SK-N-SH treated with all-trans-retinoic acid at 6 μM for 48 hours (cell line): ENCODE results near the gene DHRS7B.

Source experiments
- ATAC-seq: fragments of 200-7000 bp; cut with Tn5 transposase; 3 replicates; pipeline ENCODE4 v1.9.1; 2020; ENCODE audit warnings: mild to moderate bottlenecking, moderate library complexity
- ARNTL ChIP-seq: fragments of 450-650 bp; formaldehyde crosslinking; IDR thresholded peaks from 2 replicates; pipeline ENCODE4 v1.5.0; 2020; ENCODE audit warnings: low read depth, mild to moderate bottlenecking, moderate library complexity, borderline replicate concordance
- BACH2 ChIP-seq: fragments of 250-450 bp; sonication (Bioruptor Pico); IDR thresholded peaks from 2 replicates; pipeline ENCODE4 v1.9.0; 2021; ENCODE audit warnings: mild to moderate bottlenecking, borderline replicate concordance
- CREB5 ChIP-seq: fragments of 250-450 bp; sonication (Bioruptor Pico); IDR thresholded peaks from 2 replicates; pipeline ENCODE4 v1.5.1; 2020; ENCODE audit warnings: low read depth, mild to moderate bottlenecking, moderate library complexity
- CSRNP3 ChIP-seq: fragments of 250-450 bp; sonication (Bioruptor Pico); IDR thresholded peaks from 2 replicates; pipeline ENCODE4 v1.5.1; 2021; ENCODE audit warnings: mild to moderate bottlenecking, moderate library complexity
- GLIS3 ChIP-seq: fragments of 250-450 bp; sonication (Bioruptor Pico); IDR thresholded peaks from 2 replicates; pipeline ENCODE4 v1.5.0; 2020; ENCODE audit warnings: mild to moderate bottlenecking, moderate library complexity
- ISL1 ChIP-seq: fragments of 250-450 bp; sonication (Bioruptor Pico); IDR thresholded peaks from 2 replicates; pipeline ENCODE4 v2.1.2; 2022; ENCODE audit warnings: mild to moderate bottlenecking, moderate library complexity
- OSR1 ChIP-seq: fragments of 250-450 bp; sonication (Bioruptor Pico); IDR thresholded peaks from 2 replicates; pipeline ENCODE4 v1.8.0; 2022; ENCODE audit warnings: moderate library complexity, mild to moderate bottlenecking, inconsistent platforms
- PATZ1 ChIP-seq: fragments of 250-450 bp; sonication (Bioruptor Pico); IDR thresholded peaks from 2 replicates; pipeline ENCODE4 v1.8.0; 2020; ENCODE audit warnings: mild to moderate bottlenecking, moderate library complexity, borderline replicate concordance
- POU6F1 ChIP-seq: fragments of 250-450 bp; sonication (Bioruptor Pico); IDR thresholded peaks from 2 replicates; pipeline ENCODE4 v1.8.0; 2021; ENCODE audit warnings: low read depth, mild to moderate bottlenecking, moderate library complexity, borderline replicate concordance
- PPARA ChIP-seq: fragments of 250-450 bp; sonication (Bioruptor Pico); IDR thresholded peaks from 2 replicates; pipeline ENCODE4 v1.5.0; 2020; ENCODE audit warnings: mild to moderate bottlenecking, borderline replicate concordance
- SNAI2 ChIP-seq: fragments of 250-450 bp; sonication (Bioruptor Pico); IDR thresholded peaks from 2 replicates; pipeline ENCODE4 v1.5.0; 2020; ENCODE audit warnings: mild to moderate bottlenecking, moderate library complexity
- TCF4 ChIP-seq: fragments of 250-450 bp; sonication (Bioruptor Pico); IDR thresholded peaks from 2 replicates; pipeline ENCODE4 v1.8.0; 2021; ENCODE audit warnings: mild to moderate bottlenecking, moderate library complexity, borderline replicate concordance
- TOX ChIP-seq: fragments of 250-450 bp; sonication (Bioruptor Pico); IDR thresholded peaks from 2 replicates; pipeline ENCODE4 v1.8.0; 2021; ENCODE audit warnings: mild to moderate bottlenecking, moderate library complexity, borderline replicate concordance
- ZC3H10 ChIP-seq: fragments of 250-450 bp; sonication (Bioruptor Pico); IDR thresholded peaks from 2 replicates; pipeline ENCODE4 v1.5.1; 2021; ENCODE audit warnings: mild to moderate bottlenecking, moderate library complexity
- ZFP3 ChIP-seq: fragments of 250-450 bp; sonication (Bioruptor Pico); IDR thresholded peaks from 2 replicates; pipeline ENCODE4 v1.5.0; 2020; ENCODE audit warnings: mild to moderate bottlenecking, moderate library complexity
- ZFP30 ChIP-seq: fragments of 450-650 bp; formaldehyde crosslinking; IDR thresholded peaks from 2 replicates; pipeline ENCODE4 v1.5.0; 2022; ENCODE audit warnings: mild to moderate bottlenecking, moderate library complexity
- ZNF70 ChIP-seq: fragments of 450-650 bp; formaldehyde crosslinking; IDR thresholded peaks from 2 replicates; pipeline ENCODE4 v1.5.0; 2020; ENCODE audit warnings: mild to moderate bottlenecking, moderate library complexity
- ZNF8 ChIP-seq: fragments of 450-650 bp; formaldehyde crosslinking; IDR thresholded peaks from 2 replicates; pipeline ENCODE4 v1.5.0; 2020; ENCODE audit warnings: mild to moderate bottlenecking, moderate library complexity

Gene DHRS7B

GRCh38 chr17:21200590-21201297, 74.0 kb downstream of the DHRS7B start:
- TF ChIP-seq POU6F1 (CRISPR knock-in tag) (no peak), ZFP3 (no peak), TCF4 (CRISPR knock-in tag) (no peak)
- TF ChIP-seq, all 23 proteins: peak for 0
- no peak for ATAC-seq

- TF ChIP-seq ZFP3 (no peak), ZC3H10 (no peak), TCF4 (CRISPR knock-in tag) (0 out of 2 replicates have a peak, but pooled peaks have one; percentile 31)
- TF ChIP-seq, all 23 proteins: peak for 1
- ATAC-seq, result no peak
These were observed 74.5 kb downstream of the DHRS7B start for GRCh38 chr17:21201298-21201595.

- TF ChIP-seq SNAI2 (CRISPR knock-in tag) (no peak), ZNF8 (CRISPR knock-in tag) (no peak), ZC3H10 (no peak), BACH2 (CRISPR knock-in tag) (no peak), ZFP30 (CRISPR knock-in tag) (no peak), ARNTL (no peak), ISL1 (CRISPR knock-in tag) (no peak), OSR1 (CRISPR knock-in tag) (no peak), GLIS3 (CRISPR knock-in tag) (no peak), ZNF70 (no peak), TCF4 (CRISPR knock-in tag) (no peak), PPARA (CRISPR knock-in tag) (no peak), CREB5 (no peak), TOX (CRISPR knock-in tag) (no peak), ZFP3 (no peak)
- ATAC-seq, result no peak
These were observed 75.1 kb downstream of the DHRS7B start for GRCh38 chr17:21201874-21202273.

GRCh38 chr17:21202512-21202911, 75.7 kb downstream of the DHRS7B start:
- ATAC-seq, result no peak
- TF ChIP-seq SNAI2 (CRISPR knock-in tag) (no peak), ZFP3 (no peak), CSRNP3 (no peak), ZC3H10 (no peak), PATZ1 (no peak), TCF4 (CRISPR knock-in tag) (no peak), ISL1 (CRISPR knock-in tag) (no peak), CREB5 (no peak)

GRCh38 chr17:21204935-21205334, 78.2 kb downstream of the DHRS7B start:
- no peak for ATAC-seq

More at GRCh38 chr17:21204935-21205334, 78.2 kb downstream of the DHRS7B start:
- TF ChIP-seq SNAI2 (CRISPR knock-in tag), result no peak
- TF ChIP-seq CSRNP3, result no peak
- no peak for TF ChIP-seq BACH2 (CRISPR knock-in tag)
- no peak for TF ChIP-seq PPARA (CRISPR knock-in tag)
- no peak for TF ChIP-seq ARNTL
